GM23338 (cell line): ENCODE results near the gene POR. TPM values are rescaled to one million over a fixed set of nuclear protein-coding genes. Genes with fewer than 3 reads are reported as not detected.

ENCODE experiments used
- ATAC-seq: fragments of 200-7000 bp; cut with Tn5 transposase; 3 replicates; pipeline ENCODE4 v1.9.1; 2020
- DNase-seq: peaks from one replicate; pipeline ENCODE4 v3.0.0-alpha.2; 2015; ENCODE audit warnings: low spot score
- H2AFZ ChIP-seq: fragments of 200-600 bp; sonication (generic); 2 replicates; pipeline ENCODE4 v1.8.0; 2016; ENCODE audit warnings: antibody characterized with exemption, mild to moderate bottlenecking, moderate library complexity
- H3F3A ChIP-seq: fragments of 200-600 bp; sonication (generic); replicated peaks from 2 replicates; pipeline ENCODE4 v1.8.0; 2017; ENCODE audit warnings: antibody characterized with exemption, mixed run types, low read depth
- H3K27ac ChIP-seq: fragments of 200-600 bp; sonication (generic); 2 replicates; pipeline ENCODE4 v1.6.1; 2016; ENCODE audit warnings: low read depth
- H3K27me3 ChIP-seq: fragments of 200-600 bp; sonication (generic); 2 replicates; pipeline ENCODE4 v1.8.0; 2016; ENCODE audit warnings: mild to moderate bottlenecking, mixed run types, moderate library complexity; ENCODE audit not compliant: insufficient read depth
- H3K36me3 ChIP-seq: fragments of 200-600 bp; sonication (generic); 2 replicates; pipeline ENCODE4 v1.8.0; 2016; ENCODE audit warnings: mild to moderate bottlenecking; ENCODE audit not compliant: insufficient read depth
- H3K4me1 ChIP-seq: fragments of 200-600 bp; sonication (generic); 2 replicates; pipeline ENCODE4 v1.8.0; 2016; ENCODE audit warnings: mild to moderate bottlenecking, moderate library complexity; ENCODE audit not compliant: insufficient read depth
- H3K4me2 ChIP-seq: fragments of 200-600 bp; sonication (generic); 2 replicates; pipeline ENCODE4 v1.7.1; 2017; ENCODE audit warnings: mixed run types
- H3K4me3 ChIP-seq: fragments of 200-600 bp; sonication (generic); 2 replicates; pipeline ENCODE4 v1.6.1; 2016; ENCODE audit warnings: mixed run types
- H3K79me2 ChIP-seq: fragments of 200-600 bp; sonication (generic); replicated peaks from 2 replicates; pipeline ENCODE4 v1.8.0; 2017; ENCODE audit warnings: mild to moderate bottlenecking; ENCODE audit not compliant: insufficient read depth
- H3K9me2 ChIP-seq: fragments of 200-600 bp; sonication (generic); 2 replicates; pipeline ENCODE4 v1.8.0; 2017; ENCODE audit not compliant: insufficient read depth
- H4K20me1 ChIP-seq: fragments of 200-600 bp; sonication (generic); replicated peaks from 2 replicates; pipeline ENCODE4 v1.8.0; 2017; ENCODE audit warnings: mild to moderate bottlenecking; ENCODE audit not compliant: insufficient read depth
- H3K27ac Mint-ChIP-seq: 2 replicates; pipeline ENCODE4 v1.8.0; 2020; ENCODE audit warnings: inconsistent platforms, mild to moderate bottlenecking, moderate library complexity, mixed read lengths
- H3K27me3 Mint-ChIP-seq: 3 replicates; pipeline ENCODE4 v1.8.0; 2022; ENCODE audit warnings: low read depth, mild to moderate bottlenecking, moderate library complexity, mixed read lengths, inconsistent platforms; ENCODE audit not compliant: insufficient read depth, poor library complexity
- H3K36me3 Mint-ChIP-seq: 3 replicates; pipeline ENCODE4 v1.8.0; 2021; ENCODE audit warnings: low read depth, mild to moderate bottlenecking, inconsistent platforms, moderate library complexity, mixed read lengths
- H3K4me1 Mint-ChIP-seq: 3 replicates; pipeline ENCODE4 v1.8.0; 2020; ENCODE audit warnings: mild to moderate bottlenecking, inconsistent platforms, mixed read lengths
- H3K4me3 Mint-ChIP-seq: 3 replicates; pipeline ENCODE4 v1.8.0; 2021; ENCODE audit warnings: moderate library complexity, mild to moderate bottlenecking, inconsistent platforms, mixed read lengths
- H3K9me3 Mint-ChIP-seq: 3 replicates; pipeline ENCODE4 v1.8.0; 2020; ENCODE audit warnings: moderate library complexity, mild to moderate bottlenecking, inconsistent platforms, mixed read lengths
- CREB1 ChIP-seq: fragments of 250-450 bp; sonication (Bioruptor Pico); IDR thresholded peaks from 2 replicates; pipeline ENCODE4 v1.5.0; 2020; ENCODE audit warnings: low read depth, mild to moderate bottlenecking, moderate library complexity
- CTCF ChIP-seq, 2 experiments: fragments of 200-600 bp in 1 of 2; sonication (generic) in 1 of 2; conservative IDR thresholded peaks; 2 replicates each; pipeline versions ENCODE4 v1.5.1 to v1.6.1; 2016 to 2017; ENCODE audit warnings: antibody characterized with exemption in 2 of 2, low read depth in 2 of 2, mild to moderate bottlenecking in 2 of 2, moderate library complexity in 1 of 2
- ETS1 ChIP-seq: IDR thresholded peaks from 2 replicates; pipeline ENCODE4 v1.6.1; 2016; ENCODE audit warnings: antibody characterized with exemption
- EZH2 ChIP-seq: fragments of 200-600 bp; sonication (generic); IDR thresholded peaks from one replicate; pipeline ENCODE4 v1.8.0; 2017; ENCODE audit warnings: antibody characterized with exemption, mild to moderate bottlenecking, low read depth; ENCODE audit not compliant: unreplicated experiment
- EZH2phosphoT487 ChIP-seq: fragments of 200-600 bp; sonication (generic); IDR thresholded peaks from one replicate; pipeline ENCODE4 v1.8.1; 2018; ENCODE audit warnings: antibody characterized with exemption; ENCODE audit not compliant: unreplicated experiment
- JUNB ChIP-seq: IDR thresholded peaks from one replicate; pipeline ENCODE4 v1.6.1; 2016; ENCODE audit warnings: antibody characterized with exemption; ENCODE audit not compliant: unreplicated experiment
- NANOG ChIP-seq: IDR thresholded peaks from 2 replicates; pipeline ENCODE4 v1.6.1; 2016; ENCODE audit warnings: antibody characterized with exemption, borderline replicate concordance
- POLR2AphosphoS5 ChIP-seq: IDR thresholded peaks from 2 replicates; pipeline ENCODE4 v1.6.1; 2016; ENCODE audit warnings: antibody characterized with exemption, low read depth
- REST ChIP-seq: IDR thresholded peaks from one replicate; pipeline ENCODE4 v1.6.1; 2018; ENCODE audit warnings: antibody characterized with exemption; ENCODE audit not compliant: unreplicated experiment
- STAT1 ChIP-seq: IDR thresholded peaks from one replicate; pipeline ENCODE4 v1.6.1; 2016; ENCODE audit warnings: antibody characterized with exemption; ENCODE audit not compliant: unreplicated experiment
- ZNF114 ChIP-seq: fragments of 250-450 bp; sonication (Bioruptor Pico); IDR thresholded peaks from 2 replicates; pipeline ENCODE4 v1.5.0; 2020; ENCODE audit warnings: mild to moderate bottlenecking, moderate library complexity
- ZNF331 ChIP-seq: fragments of 250-450 bp; sonication (Bioruptor Pico); IDR thresholded peaks from 2 replicates; pipeline ENCODE4 v1.5.0; 2020; ENCODE audit warnings: low read depth, mild to moderate bottlenecking, moderate library complexity
- ZNF462 ChIP-seq: fragments of 250-450 bp; sonication (Bioruptor Pico); IDR thresholded peaks from 2 replicates; pipeline ENCODE4 v1.5.0; 2020; ENCODE audit warnings: mild to moderate bottlenecking, moderate library complexity
- polyA plus RNA-seq: library from polyadenylated mRNA; unstranded; fragments of >200 nt; fragmentation: Nextera tagmentation; extraction: Ambion mirVana; gene quantifications from 2 replicates; pipeline ENCODE4 v1.2.1, GENCODE V29; 2016
- total RNA-seq: library from RNA; depleted of rRNA; stranded (reverse); fragments of >200 nt; shearing (Covaris generic); gene quantifications from 2 replicates; pipeline ENCODE4 v1.2.3, GENCODE V29; 2014

The POR gene
- total and polyA plus RNA-seq, 2 experiments from 2014 or later: 126 to 164 TPM

- H2AFZ ChIP-seq: no peak overlapping the region
- H3K4me2 ChIP-seq: no peak overlapping the region
- ATAC-seq (no peak), DNase-seq (no peak)
- Mint-ChIP-seq H3K27me3 (peaks cover 9% of the 10 kb centered on the region), H3K4me1 (peaks cover 6% of the 10 kb centered on the region; the same call in 2 of the 3 replicates), H3K9me3 (peaks cover under 1% of the 10 kb centered on the region; the same call in 1 of the 3 replicates), H3K27ac (peak overlapping the region; percentile 60; the same call in 1 of the 2 replicates), H3K4me3 (no peak overlapping the region), H3K36me3 (peaks cover 28% of the 10 kb centered on the region)
- H3K9me2 ChIP-seq: no peaks in the 10 kb centered on the region
- no peaks in the 10 kb centered on the region for H3K36me3 ChIP-seq
- H3K4me3 ChIP-seq: no peak overlapping the region
- peaks cover 52% of the 10 kb centered on the region for H4K20me1 ChIP-seq
- TF ChIP-seq ZNF331 (no peak), EZH2phosphoT487 (no peak), POLR2AphosphoS5 (no peak), EZH2 (no peak), CREB1 (CRISPR knock-in tag) (no peak), REST (no peak), CTCF (conservative IDR thresholded peaks at IDR 0.05; ENCODE audit: low read depth in 2 of 2) (no peak), JUNB (no peak), ZNF462 (CRISPR knock-in tag) (no peak), ZNF114 (CRISPR knock-in tag) (no peak), NANOG (no peak), ETS1 (no peak), STAT1 (no peak)
- H3K27me3 ChIP-seq: no peaks in the 10 kb centered on the region
- H3F3A ChIP-seq: no peaks in the 10 kb centered on the region
- no peak overlapping the region for H3K27ac ChIP-seq
- H3K79me2 ChIP-seq: peaks cover 100% of the 10 kb centered on the region
- H3K4me1 ChIP-seq: no peaks in the 10 kb centered on the region
These were observed 9.9 kb downstream of the POR start for GRCh38 chr7:75924889-75925288.
